Measurements from ENCODE around the gene TMUB2.

Gene TMUB2

GRCh38 chr17:44205962-44206824 lies 19.4 kb downstream of the TMUB2 start:
- DNase-seq = no peak

GRCh38 chr17:44206825-44207155 lies 20.0 kb downstream of the TMUB2 start:
- no peak for DNase-seq

- no peak for DNase-seq
Measured at GRCh38 chr17:44207319-44207718, 20.5 kb downstream of the TMUB2 start.

- DNase-seq = no peak
Measured at GRCh38 chr17:44207743-44208142, 21.0 kb downstream of the TMUB2 start.

GRCh38 chr17:44209786-44210341 lies 23.1 kb downstream of the TMUB2 start:
- DNase-seq = no peak

- peak; percentile 92 for DNase-seq
Measured at GRCh38 chr17:44210342-44211192, 23.8 kb downstream of the TMUB2 start.

GRCh38 chr17:44211281-44212265 lies 24.8 kb downstream of the TMUB2 start:
- no peak for DNase-seq

- DNase-seq = no peak
Measured at GRCh38 chr17:44212507-44213402, 26.0 kb downstream of the TMUB2 start.

GRCh38 chr17:44213403-44214229 lies 26.8 kb downstream of the TMUB2 start:
- no peak for DNase-seq

GRCh38 chr17:44214230-44214494 lies 27.4 kb downstream of the TMUB2 start:
- no peak for DNase-seq

- DNase-seq = no peak
Measured at GRCh38 chr17:44214896-44215295, 28.1 kb downstream of the TMUB2 start.

GRCh38 chr17:44216173-44216572 lies 29.4 kb downstream of the TMUB2 start:
- peak; percentile 77 for DNase-seq

- DNase-seq = no peak
Measured at GRCh38 chr17:44216694-44217093, 29.9 kb downstream of the TMUB2 start.

GRCh38 chr17:44217738-44218343 lies 31.1 kb downstream of the TMUB2 start:
- no peak for DNase-seq

GRCh38 chr17:44218344-44219107 lies 31.8 kb downstream of the TMUB2 start:
- peak; percentile 91 for DNase-seq

- DNase-seq = no peak
Measured at GRCh38 chr17:44219108-44219615, 32.4 kb downstream of the TMUB2 start.

- peak; percentile 84 for DNase-seq
Measured at GRCh38 chr17:44219616-44220212, 32.9 kb downstream of the TMUB2 start, which contains the start of gene UBTF. Gene UBTF (minus strand): TSS chr17:44219675. CDS start chr17:44218229, 1,446 bp downstream.

- DNase-seq = peak; percentile 56
Measured at GRCh38 chr17:44220213-44221083, 33.7 kb downstream of the TMUB2 start.
